Measurements from ENCODE around the gene KCNT2. TPM values are rescaled to one million over a fixed set of nuclear protein-coding genes. Genes with fewer than 3 reads are reported as not detected.

Gene KCNT2
- total RNA-seq, 2 donors from 2014 or later, result 1.1 TPM; not detected in 1

DNA sequence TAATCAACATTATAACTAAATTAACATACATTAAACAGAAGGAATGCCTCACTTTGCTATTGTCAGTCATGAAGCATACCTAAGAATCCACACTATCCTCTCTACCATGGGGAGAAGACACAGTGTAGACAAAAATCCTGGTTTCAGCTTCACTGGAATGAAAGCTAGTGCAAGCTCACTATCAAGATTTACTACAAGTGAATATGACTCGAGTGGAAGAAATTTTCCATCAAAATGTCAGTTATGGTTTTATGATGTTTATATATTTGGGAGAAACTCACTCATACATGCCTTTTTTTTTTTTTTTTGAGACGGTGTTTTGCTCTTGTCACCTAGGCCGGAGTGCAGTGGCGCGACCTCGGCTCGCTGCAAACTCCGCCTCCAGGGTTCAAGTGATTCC is 424.3 kb downstream of the KCNT2 start:
- Mint-ChIP-seq H3K36me3 (ENCODE audit: low read depth) (no peaks in the 10 kb centered on the region), H3K4me3 (no peak overlapping the region), H3K27ac (no peak overlapping the region), H3K4me1 (no peaks in the 10 kb centered on the region), H3K27me3 (no peaks in the 10 kb centered on the region)
- no peaks in the 10 kb centered on the region for H3K9me3 ChIP-seq (ENCODE audit: control insufficient read depth, low read length, poor library complexity, severe bottlenecking)
- no peak for ATAC-seq
- DNase-seq, result no peak

- no peak overlapping the region for H3K4me3 Mint-ChIP-seq
Measured at GRCh38 chr1:196181594-196181878, 426.7 kb downstream of the KCNT2 start.

DNA sequence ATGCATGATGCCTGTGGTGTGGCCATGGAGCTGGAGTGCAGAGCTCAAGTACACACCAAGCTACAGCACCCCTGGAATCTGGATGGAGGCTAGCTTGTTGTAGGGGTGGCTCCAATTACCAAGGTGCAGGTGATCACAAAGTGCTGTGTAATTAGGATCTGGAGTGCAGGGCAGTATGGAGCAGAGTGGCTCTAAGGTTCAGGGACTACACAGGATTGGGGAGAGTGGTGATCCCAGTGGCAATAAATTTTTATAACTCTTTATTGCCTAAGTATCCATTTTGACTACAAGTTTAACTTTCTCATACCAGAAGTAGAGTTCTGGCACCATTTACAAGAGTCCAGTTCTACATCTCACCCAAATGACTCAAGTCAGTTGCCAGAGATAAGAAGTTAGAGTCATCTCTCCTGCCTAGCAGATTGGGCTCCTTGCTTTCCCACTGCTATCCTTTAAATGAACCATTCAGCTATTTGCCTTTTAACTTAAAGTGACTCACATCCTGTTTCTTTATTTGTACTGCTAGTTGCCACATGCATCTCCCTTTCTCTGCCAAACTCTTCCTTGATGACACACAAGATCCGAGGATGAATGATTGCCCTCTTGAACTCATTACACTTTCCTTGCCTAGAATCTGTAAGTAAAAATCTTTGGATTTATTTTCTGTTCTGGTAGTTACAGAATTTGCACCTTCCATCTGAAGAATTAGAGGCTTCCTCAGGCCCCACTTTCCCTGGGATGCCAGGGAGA is 427.2 kb downstream of the KCNT2 start:
- ATAC-seq (no peak), DNase-seq (no peak)
- no peaks in the 10 kb centered on the region for H3K4me1 Mint-ChIP-seq
- H3K27ac Mint-ChIP-seq, result no peak overlapping the region
- no peaks in the 10 kb centered on the region for H3K27me3 Mint-ChIP-seq
- H3K9me3 ChIP-seq (ENCODE audit: control insufficient read depth, low read length, poor library complexity, severe bottlenecking), result no peaks in the 10 kb centered on the region
- no peaks in the 10 kb centered on the region for H3K36me3 Mint-ChIP-seq (ENCODE audit: low read depth)
- no peak overlapping the region for H3K4me3 Mint-ChIP-seq

More at GRCh38 chr1:196181594-196181878, 426.7 kb downstream of the KCNT2 start:
- Mint-ChIP-seq H3K27me3 (no peaks in the 10 kb centered on the region), H3K4me1 (no peaks in the 10 kb centered on the region), H3K36me3 (ENCODE audit: low read depth) (no peaks in the 10 kb centered on the region), H3K27ac (no peak overlapping the region)
- no peak for ATAC-seq
- H3K9me3 ChIP-seq (ENCODE audit: control insufficient read depth, low read length, poor library complexity, severe bottlenecking), result no peaks in the 10 kb centered on the region
- DNase-seq, result no peak

GRCh38 chr1:196178083-196178635 is 430.1 kb downstream of the KCNT2 start:
- no peaks in the 10 kb centered on the region for H3K36me3 Mint-ChIP-seq (ENCODE audit: low read depth)
- H3K27me3 Mint-ChIP-seq, result no peaks in the 10 kb centered on the region
- no peaks in the 10 kb centered on the region for H3K9me3 ChIP-seq (ENCODE audit: control insufficient read depth, low read length, poor library complexity, severe bottlenecking)
- H3K4me1 Mint-ChIP-seq, result no peaks in the 10 kb centered on the region
- ATAC-seq, result no peak
- H3K27ac Mint-ChIP-seq, result no peak overlapping the region
- DNase-seq, result no peak
- no peak overlapping the region for H3K4me3 Mint-ChIP-seq

Other genes with a start within 250 kb of the KCNT2 start
- gene CFH, start 43.6 kb upstream of the KCNT2 start, total RNA-seq, result 10 to 100 TPM; 23.1 to 36.8 TPM
- gene CFHR3, start 166.4 kb upstream of the KCNT2 start, total RNA-seq, result not detected
- gene CFHR1, start 211.3 kb upstream of the KCNT2 start, total RNA-seq, result not detected